CD4-positive, alpha-beta T cell treated with Interleukin-17A for 1 hour (primary cell): ENCODE data around the gene WDR33.

ENCODE experiments used
- DNase-seq: peaks from one replicate; pipeline ENCODE4 v3.0.0-alpha.2; 2020

Gene WDR33

GRCh38 chr2:127652786-127653357 is 158.1 kb downstream of the WDR33 start:
- DNase-seq: no peak

GRCh38 chr2:127651971-127652550 is 158.9 kb downstream of the WDR33 start:
- DNase-seq: no peak

GRCh38 chr2:127651381-127651809 is 159.6 kb downstream of the WDR33 start:
- DNase-seq: no peak
